Lung microvascular endothelial cell (primary cell): Measurements from ENCODE around the gene PARL. TPM values are rescaled to one million over a fixed set of nuclear protein-coding genes. Genes with fewer than 3 reads are reported as not detected.

Source experiments
- DNase-seq, 2 donors: peaks; one replicate each; pipeline versions ENCODE4 v3.0.0 to v3.0.0-alpha.2; 2010; ENCODE audit warnings: low read depth in 2 of 2
- total RNA-seq: library from RNA; depleted of rRNA; stranded (reverse); fragments of >200 nt; gene quantifications from 2 replicates; pipeline ENCODE4 v1.2.1, GENCODE V29; 2014

Gene PARL
- total RNA-seq: 27.6 and 30.5 TPM in 2 replicates

GRCh38 chr3:183884427-183885296, at the start of gene PARL:
PARL (minus strand) TSS chr3:183884880; CDS start chr3:183884846, 34 bp downstream.
- peak; percentile 91 to 95 for DNase-seq

GRCh38 chr3:183933160-183933559, 48.5 kb upstream of the PARL start:
- DNase-seq: no peak

GRCh38 chr3:183931881-183932280, 47.2 kb upstream of the PARL start:
- no peak for DNase-seq

- no peak for DNase-seq
Observed at GRCh38 chr3:183930086-183930485, 45.4 kb upstream of the PARL start.

GRCh38 chr3:183927059-183927458, 42.4 kb upstream of the PARL start:
- no peak for DNase-seq

GRCh38 chr3:183924956-183925355, 40.3 kb upstream of the PARL start:
- DNase-seq: no peak

- no peak for DNase-seq
Observed at GRCh38 chr3:183924543-183924942, 39.9 kb upstream of the PARL start.

GRCh38 chr3:183922421-183922820, 37.7 kb upstream of the PARL start:
- no peak for DNase-seq

- DNase-seq: no peak
Observed at GRCh38 chr3:183921096-183921495, 36.4 kb upstream of the PARL start.

- DNase-seq: no peak
Observed at GRCh38 chr3:183920416-183920815, 35.7 kb upstream of the PARL start.

- DNase-seq: no peak
Observed at GRCh38 chr3:183918178-183918577, 33.5 kb upstream of the PARL start.

- no peak for DNase-seq
Observed at GRCh38 chr3:183917776-183918175, 33.1 kb upstream of the PARL start.

- DNase-seq: no peak
Observed at GRCh38 chr3:183914856-183915255, 30.2 kb upstream of the PARL start.

- no peak for DNase-seq
Observed at GRCh38 chr3:183913580-183913920, 28.9 kb upstream of the PARL start.

GRCh38 chr3:183912895-183913579, 28.4 kb upstream of the PARL start:
- no peak for DNase-seq

- DNase-seq: no peak
Observed at GRCh38 chr3:183911763-183912506, 27.3 kb upstream of the PARL start.

- no peak for DNase-seq
Observed at GRCh38 chr3:183911087-183911486, 26.4 kb upstream of the PARL start.

GRCh38 chr3:183909030-183909600, 24.4 kb upstream of the PARL start:
- no peak for DNase-seq

- no peak for DNase-seq
Observed at GRCh38 chr3:183907911-183908331, 23.2 kb upstream of the PARL start.

- no peak for DNase-seq
Observed at GRCh38 chr3:183907176-183907575, 22.5 kb upstream of the PARL start.

GRCh38 chr3:183906234-183906921, 21.7 kb upstream of the PARL start:
- no peak for DNase-seq
